B cell (primary cell): Measurements from ENCODE around the gene ERBB2. TPM values are rescaled to one million over a fixed set of nuclear protein-coding genes. Genes with fewer than 3 reads are reported as not detected.

Experiments used
- ATAC-seq: fragments of 200-7000 bp; cut with Tn5 transposase; one replicate; pipeline ENCODE4 v1.10.0; 2021; ENCODE audit warnings: low read depth, mild to moderate bottlenecking, moderate number of reproducible peaks, moderate library complexity
- CTCF ChIA-PET: fragments of 350-600 bp; sonication (Branson Sonifier 250); formaldehyde crosslinking; loops from one replicate; lab custom pipeline; 2021; ENCODE audit warnings: antibody characterized with exemption, inconsistent platforms; lab: Charles Lee
- POLR2A ChIA-PET: fragments of 350-600 bp; sonication (Branson Sonifier 250); formaldehyde crosslinking; loops from one replicate; lab custom pipeline; 2021; ENCODE audit warnings: antibody characterized with exemption; lab: Charles Lee
- DNase-seq: peaks from one replicate; pipeline ENCODE4 v3.0.0; 2013
- H2AFZ ChIP-seq: 2 replicates; pipeline ENCODE4 v1.6.1; 2012; ENCODE audit warnings: mild to moderate bottlenecking, low read depth, low read length; ENCODE audit not compliant: insufficient read depth, poor library complexity, severe bottlenecking
- H3K27ac ChIP-seq, 2 donors: 1 replicate in 1 of 2; 2 replicates in 1 of 2; pipeline ENCODE4 v1.5.1; 2012 to 2013; ENCODE audit warnings: low read length in 2 of 2, mild to moderate bottlenecking in 2 of 2, moderate library complexity in 1 of 2
- H3K27me3 ChIP-seq, 4 experiments: fragments of 200-600 bp in 1 of 4; sonication (generic) in 1 of 4; replicated peaks in 1 of 4; 1 replicate in 2 of 4; 2 replicates in 2 of 4; pipeline versions ENCODE4 v1.6.1 to v1.7.0; 2013 to 2016; ENCODE audit warnings: low read length in 3 of 4, mild to moderate bottlenecking in 2 of 4, mixed read lengths in 1 of 4, moderate library complexity in 1 of 4; ENCODE audit not compliant: insufficient read depth in 4 of 4, control insufficient read depth in 3 of 4; ENCODE audit errors: control extremely low read depth in 1 of 4
- H3K36me3 ChIP-seq, 2 experiments: replicated peaks in 1 of 2; 1 replicate in 1 of 2; 2 replicates in 1 of 2; pipeline versions ENCODE4 v1.6.1 to v1.7.1; 2013; ENCODE audit warnings: low read length in 1 of 2; ENCODE audit not compliant: insufficient read depth in 2 of 2, control insufficient read depth in 1 of 2; ENCODE audit errors: control extremely low read depth in 1 of 2, extremely low read depth in 1 of 2
- H3K4me1 ChIP-seq, 2 donors: fragments of 200-600 bp in 1 of 2; sonication (generic) in 1 of 2; 1 replicate in 1 of 2; 2 replicates in 1 of 2; pipeline versions ENCODE4 v1.5.1 to v1.6.1; 2013 to 2017; ENCODE audit warnings: low read length in 2 of 2; ENCODE audit not compliant: control insufficient read depth in 2 of 2, insufficient read depth in 2 of 2
- H3K4me2 ChIP-seq: replicated peaks from 2 replicates; pipeline ENCODE3; 2012; ENCODE audit warnings: mild to moderate bottlenecking, low read depth, low read length; ENCODE audit not compliant: poor library complexity, severe bottlenecking
- H3K4me3 ChIP-seq, 5 experiments: fragments of 200-600 bp in 1 of 5; sonication (generic) in 1 of 5; 1 replicate in 3 of 5; 2 replicates in 2 of 5; pipeline versions ENCODE4 v1.5.1 to v1.7.0; 2011 to 2016; ENCODE audit warnings: low read length in 4 of 5, mild to moderate bottlenecking in 4 of 5, low read depth in 2 of 5, control low read depth in 1 of 5, moderate library complexity in 1 of 5; ENCODE audit not compliant: insufficient read depth in 1 of 5; ENCODE audit errors: control extremely low read depth in 1 of 5, extremely low read depth in 1 of 5
- H3K79me2 ChIP-seq: fragments of 200-600 bp; sonication (generic); one replicate; pipeline ENCODE4 v1.6.0; 2016; ENCODE audit warnings: low read length; ENCODE audit not compliant: control insufficient read depth, insufficient read depth
- H3K9ac ChIP-seq: fragments of 200-600 bp; sonication (generic); 2 replicates; pipeline ENCODE4 v1.6.1; 2017; ENCODE audit warnings: mild to moderate bottlenecking, low read length, moderate library complexity
- H3K9me3 ChIP-seq, 3 donors: one replicate each; pipeline versions ENCODE4 v1.6.1 to v1.7.1; 2013; ENCODE audit warnings: low read length in 2 of 3; ENCODE audit not compliant: control insufficient read depth in 2 of 3, insufficient read depth in 1 of 3; ENCODE audit errors: control extremely low read depth in 1 of 3
- H4K20me1 ChIP-seq: 2 replicates; pipeline ENCODE4 v1.6.0; 2012; ENCODE audit warnings: mild to moderate bottlenecking, low read length; ENCODE audit not compliant: insufficient read depth, control insufficient read depth, poor library complexity, severe bottlenecking
- H3K27ac Mint-ChIP-seq: one replicate; pipeline ENCODE4 v1.8.0; 2021; ENCODE audit warnings: mixed read lengths
- H3K27me3 Mint-ChIP-seq: one replicate; pipeline ENCODE4 v1.8.0; 2021; ENCODE audit warnings: mixed read lengths
- H3K4me1 Mint-ChIP-seq: one replicate; pipeline ENCODE4 v1.8.0; 2021; ENCODE audit warnings: mixed read lengths
- H3K4me3 Mint-ChIP-seq: one replicate; pipeline ENCODE4 v1.8.0; 2021; ENCODE audit warnings: mixed read lengths
- H3K9me3 Mint-ChIP-seq: one replicate; pipeline ENCODE4 v1.8.0; 2022; ENCODE audit warnings: mixed read lengths; ENCODE audit not compliant: insufficient read depth
- CTCF ChIP-seq: fragments of 200-600 bp; IDR thresholded peaks from one replicate; pipeline ENCODE4 v1.8.0; 2022; ENCODE audit warnings: antibody characterized with exemption, mild to moderate bottlenecking
- EZH2 ChIP-seq: IDR thresholded peaks from 2 replicates; pipeline ENCODE4 v1.6.1; 2012; ENCODE audit warnings: borderline replicate concordance, low read depth, mild to moderate bottlenecking, moderate library complexity, low read length; ENCODE audit not compliant: insufficient read depth, poor library complexity, severe bottlenecking
- WGBS: methylation state at CpG from one replicate; pipeline ENCODE4 v1.1.5; 2013; ENCODE audit warnings: missing lambda C conversion rate; ENCODE audit not compliant: insufficient coverage; 5-methylcytosine and 5-hydroxymethylcytosine counted together
- intact Hi-C: fragments of 100-400 bp; cut with micrococcal nuclease; formaldehyde crosslinking; loops from one replicate; pipeline ENCODE4 v1.10.0; 2022
- polyA plus RNA-seq: library from polyadenylated mRNA; depleted of rRNA; stranded (reverse); fragments of >200 nt; gene quantifications from 2 replicates; pipeline ENCODE4 v1.2.3, GENCODE V29; 2012
- total RNA-seq, 2 donors: library from RNA; stranded (reverse); fragments of 120-200 nt in 1 of 2; gene quantifications; 1 replicate in 1 of 2; 2 replicates in 1 of 2; pipeline versions ENCODE4 v1.2.3 to v1.2.4, GENCODE V29; 2013 to 2022

The ERBB2 gene
- total and polyA plus RNA-seq, 2 donors (not counting 1 experiment from before 2014, with no cell fraction given) = 3.2 to 8.4 TPM

GRCh38 chr17:39730095-39730921 is 30.4 kb downstream of the ERBB2 start, which contains the start of gene MIEN1:
Gene MIEN1, minus strand, starts transcription at chr17:39730532. Its CDS starts 37 bp downstream, at chr17:39730495.
- ATAC-seq (peak; percentile 94), DNase-seq (peak; percentile 95)
- Histone ChIP-seq H3K4me3 (peak within 1 kb of the TSS; percentile 63 to 100 (median 78)), H3K27me3 (no peaks in the 10 kb centered on the region), H3K4me2 (peak within 1 kb of the TSS; percentile 99), H4K20me1 (peaks cover 26% of the 10 kb centered on the region), H3K9ac (peak within 1 kb of the TSS; percentile 95), H3K36me3 (peaks cover 0 to 27% of the 10 kb centered on the region in 2 experiments), H3K9me3 (no peaks in the 10 kb centered on the region), H2AFZ (peak within 1 kb of the TSS; percentile 95), H3K4me1 (peaks cover 11 to 17% of the 10 kb centered on the region in 2 donors), H3K79me2 (peaks cover 36% of the 10 kb centered on the region), H3K27ac (peak within 1 kb of the TSS; percentile 82 to 96)
- Mint-ChIP-seq H3K27ac (peak within 1 kb of the TSS; percentile 94), H3K27me3 (no peaks in the 10 kb centered on the region), H3K4me1 (peaks cover 28% of the 10 kb centered on the region), H3K4me3 (peak within 1 kb of the TSS; percentile 93), H3K9me3 (no peaks in the 10 kb centered on the region)
- peak; percentile 96 for TF ChIP-seq CTCF
- no peak for TF ChIP-seq EZH2
- CTCF ChIA-PET = interaction anchor here (0.6 to 5.2 kb wide), 32 partner anchors 12 to 381 kb away, joined by 3 to 51 read pairs (median 4); partner anchors contain the start of genes IKZF3 and PNMT
- POLR2A ChIA-PET = interaction anchor here (0.5 to 2.3 kb wide), 16 partner anchors 9 to 531 kb away, joined by 3 to 15 read pairs (median 6); partner anchors contain the start of gene RPL19
- WGBS = 1% methylated on average over 60 of the region's 65 CpGs
- intact Hi-C loops = loop anchor here (1.0 to 5.0 kb wide), 6 partner anchors 24 to 250 kb away; partner anchors contain the start of genes LRRC3C, ORMDL3, PGAP3 and PSMD3
